Ishikawa (cell line): ENCODE measurements around the gene CCIN.

Experiments used
- CEBPB ChIP-seq: IDR thresholded peaks from 2 replicates; pipeline ENCODE4 v1.6.1; 2012
- CREB1 ChIP-seq: IDR thresholded peaks from 2 replicates; pipeline ENCODE4 v1.6.1; 2012; ENCODE audit warnings: low read depth
- EGR1 ChIP-seq: IDR thresholded peaks from 2 replicates; pipeline ENCODE4 v1.6.1; 2012
- EP300 ChIP-seq: IDR thresholded peaks from 2 replicates; pipeline ENCODE4 v1.6.1; 2012; ENCODE audit warnings: borderline replicate concordance
- FOXM1 ChIP-seq: IDR thresholded peaks from 2 replicates; pipeline ENCODE4 v1.6.1; 2012; ENCODE audit warnings: low read depth, borderline replicate concordance
- MAX ChIP-seq: IDR thresholded peaks from 2 replicates; pipeline ENCODE4 v1.6.1; 2012
- NFIC ChIP-seq: IDR thresholded peaks from 2 replicates; pipeline ENCODE4 v1.6.1; 2012
- RAD21 ChIP-seq: IDR thresholded peaks from 2 replicates; pipeline ENCODE4 v1.6.1; 2012; ENCODE audit warnings: low read depth
- TAF1 ChIP-seq: IDR thresholded peaks from 2 replicates; pipeline ENCODE4 v1.6.1; 2012; ENCODE audit warnings: low read depth, mild to moderate bottlenecking
- TCF12 ChIP-seq: IDR thresholded peaks from 2 replicates; pipeline ENCODE4 v1.6.1; 2012; ENCODE audit warnings: low read depth
- TEAD4 ChIP-seq: IDR thresholded peaks from 2 replicates; pipeline ENCODE4 v1.6.1; 2012
- USF1 ChIP-seq: IDR thresholded peaks from 2 replicates; pipeline ENCODE4 v1.6.1; 2012
- YY1 ChIP-seq: IDR thresholded peaks from 2 replicates; pipeline ENCODE4 v1.6.1; 2012; ENCODE audit warnings: low read depth
- ZBTB7A ChIP-seq: IDR thresholded peaks from 2 replicates; pipeline ENCODE4 v1.6.1; 2012; ENCODE audit warnings: low read depth
- TF ChIP-seq, protein P1 (sequence below): IDR thresholded peaks from 2 replicates; pipeline ENCODE4 v1.6.1; 2012; ENCODE audit warnings: low read depth, mild to moderate bottlenecking

CCIN gene

GRCh38 chr9:36141761-36142160 is 27.4 kb upstream of the CCIN start:
- TF ChIP-seq, protein P1, sequence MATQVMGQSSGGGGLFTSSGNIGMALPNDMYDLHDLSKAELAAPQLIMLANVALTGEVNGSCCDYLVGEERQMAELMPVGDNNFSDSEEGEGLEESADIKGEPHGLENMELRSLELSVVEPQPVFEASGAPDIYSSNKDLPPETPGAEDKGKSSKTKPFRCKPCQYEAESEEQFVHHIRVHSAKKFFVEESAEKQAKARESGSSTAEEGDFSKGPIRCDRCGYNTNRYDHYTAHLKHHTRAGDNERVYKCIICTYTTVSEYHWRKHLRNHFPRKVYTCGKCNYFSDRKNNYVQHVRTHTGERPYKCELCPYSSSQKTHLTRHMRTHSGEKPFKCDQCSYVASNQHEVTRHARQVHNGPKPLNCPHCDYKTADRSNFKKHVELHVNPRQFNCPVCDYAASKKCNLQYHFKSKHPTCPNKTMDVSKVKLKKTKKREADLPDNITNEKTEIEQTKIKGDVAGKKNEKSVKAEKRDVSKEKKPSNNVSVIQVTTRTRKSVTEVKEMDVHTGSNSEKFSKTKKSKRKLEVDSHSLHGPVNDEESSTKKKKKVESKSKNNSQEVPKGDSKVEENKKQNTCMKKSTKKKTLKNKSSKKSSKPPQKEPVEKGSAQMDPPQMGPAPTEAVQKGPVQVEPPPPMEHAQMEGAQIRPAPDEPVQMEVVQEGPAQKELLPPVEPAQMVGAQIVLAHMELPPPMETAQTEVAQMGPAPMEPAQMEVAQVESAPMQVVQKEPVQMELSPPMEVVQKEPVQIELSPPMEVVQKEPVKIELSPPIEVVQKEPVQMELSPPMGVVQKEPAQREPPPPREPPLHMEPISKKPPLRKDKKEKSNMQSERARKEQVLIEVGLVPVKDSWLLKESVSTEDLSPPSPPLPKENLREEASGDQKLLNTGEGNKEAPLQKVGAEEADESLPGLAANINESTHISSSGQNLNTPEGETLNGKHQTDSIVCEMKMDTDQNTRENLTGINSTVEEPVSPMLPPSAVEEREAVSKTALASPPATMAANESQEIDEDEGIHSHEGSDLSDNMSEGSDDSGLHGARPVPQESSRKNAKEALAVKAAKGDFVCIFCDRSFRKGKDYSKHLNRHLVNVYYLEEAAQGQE, result no peak
- TF ChIP-seq YY1, result no peak
- no peak for TF ChIP-seq RAD21
- TF ChIP-seq FOXM1, result no peak
- TF ChIP-seq EGR1, result no peak
- TF ChIP-seq USF1, result no peak
- TF ChIP-seq CREB1, result no peak

DNA sequence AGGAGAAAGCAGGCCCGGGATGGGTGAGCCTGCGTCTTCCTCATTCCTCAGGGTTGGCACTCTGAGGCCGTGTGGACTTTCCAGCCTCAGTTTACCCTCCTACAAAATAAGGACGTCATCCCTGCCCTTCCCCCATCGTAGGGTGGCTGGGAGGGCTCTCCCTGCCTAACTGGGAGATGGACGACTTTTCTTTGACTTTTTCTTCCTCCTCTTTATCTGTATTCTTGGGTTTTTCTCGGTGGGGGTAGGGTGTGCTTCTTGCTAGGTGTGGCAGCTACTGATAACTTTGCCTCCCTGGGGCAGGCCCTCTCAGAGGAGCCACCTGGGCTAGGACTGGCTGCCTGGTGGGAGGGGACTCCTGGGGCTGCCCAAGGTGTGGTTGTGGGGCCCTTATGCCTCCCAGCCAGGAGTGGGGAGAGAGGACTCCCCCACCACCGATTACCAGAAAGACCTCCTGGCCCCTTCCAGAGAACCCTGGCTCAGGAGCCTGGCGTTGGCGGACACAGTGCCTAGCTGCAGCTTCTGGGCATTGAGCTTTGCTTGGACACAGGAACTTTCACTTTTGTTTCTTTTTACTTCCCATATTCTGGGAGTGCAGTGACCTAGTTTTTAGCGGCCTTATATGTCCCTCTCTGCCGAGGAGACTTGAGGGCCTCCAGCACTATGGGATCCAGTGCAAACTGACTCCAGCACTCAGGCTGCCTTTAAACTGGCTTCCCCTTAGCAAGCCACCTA is 26.5 kb upstream of the CCIN start:
- TF ChIP-seq EP300 (no peak), FOXM1 (no peak), TAF1 (no peak), NFIC (no peak), TCF12 (no peak), USF1 (no peak), CREB1 (no peak), CEBPB (no peak), ZBTB7A (no peak)

- TF ChIP-seq TEAD4 (no peak), ZBTB7A (no peak), RAD21 (no peak), FOXM1 (no peak), EP300 (no peak), TAF1 (no peak), USF1 (no peak), MAX (no peak), CREB1 (no peak), NFIC (no peak), EGR1 (no peak), YY1 (no peak), CEBPB (no peak), TCF12 (no peak)
- TF ChIP-seq, protein P1, result no peak
Measured at GRCh38 chr9:36143245-36143641, 25.9 kb upstream of the CCIN start.

DNA sequence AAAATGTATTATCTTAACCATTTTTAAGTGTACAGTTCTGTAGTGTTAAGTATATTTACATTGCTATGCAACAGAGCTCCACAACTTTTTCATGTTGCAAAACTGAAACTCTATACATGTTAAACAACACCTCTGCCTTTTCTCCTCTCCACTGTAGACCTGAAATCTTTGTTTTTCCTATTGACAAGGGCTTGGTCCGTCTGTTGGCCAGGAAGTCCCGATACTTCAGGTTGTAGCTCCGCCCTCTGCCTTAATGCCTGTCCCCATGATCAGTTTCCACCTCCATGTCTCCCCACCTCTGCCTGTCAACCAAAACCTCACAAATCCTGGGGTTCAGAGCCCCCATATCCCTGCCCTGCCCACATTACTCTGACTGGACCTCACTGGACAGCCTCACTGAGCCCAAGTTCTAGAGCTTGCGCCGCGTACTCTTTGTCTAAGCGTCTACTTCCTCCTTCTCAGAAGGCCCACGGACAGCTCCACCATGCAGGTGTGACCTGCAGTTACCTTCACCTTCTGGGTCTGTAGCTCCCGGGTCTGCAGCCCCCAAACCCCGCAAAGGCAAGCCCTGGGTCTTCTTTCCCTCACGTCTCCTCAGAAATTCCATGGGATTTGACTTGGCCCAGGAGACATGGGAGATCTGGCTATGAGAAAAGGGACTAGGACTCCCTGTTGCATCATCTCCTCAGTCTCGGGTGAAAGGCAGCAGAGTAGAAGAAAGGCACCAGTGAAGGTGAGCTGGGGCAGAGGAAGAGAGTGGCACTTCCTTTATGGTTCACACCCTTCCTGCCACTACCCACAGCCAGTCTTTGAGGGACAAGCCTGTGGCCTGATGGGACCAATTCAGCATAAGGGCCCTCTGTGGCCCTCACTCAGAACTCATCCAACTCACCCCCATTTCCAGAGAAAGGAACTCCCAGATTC is 24.6 kb upstream of the CCIN start:
- TF ChIP-seq CEBPB, result no peak
- TF ChIP-seq TEAD4, result no peak
- no peak for TF ChIP-seq TAF1
- TF ChIP-seq NFIC, result no peak
- TF ChIP-seq TCF12, result no peak
- no peak for TF ChIP-seq MAX
- TF ChIP-seq, protein P1, result no peak
- no peak for TF ChIP-seq FOXM1
- no peak for TF ChIP-seq YY1
- no peak for TF ChIP-seq EGR1
- TF ChIP-seq EP300, result no peak
- TF ChIP-seq USF1, result no peak
- TF ChIP-seq ZBTB7A, result no peak
- TF ChIP-seq CREB1, result no peak
- no peak for TF ChIP-seq RAD21
